ENCODE data around the gene RAMAC.

GRCh38 chr15:82951472-82952157 lies 34.4 kb upstream of the RAMAC start:
- TF ChIP-seq CTCF (conservative IDR thresholded peaks at IDR 0.05; ENCODE audit: low read depth, low read length) (no peak), CEBPB (IDR thresholded peaks at IDR 0.05; ENCODE audit: low read depth, low read length) (no peak), NFE2L2 (IDR thresholded peaks at IDR 0.05; ENCODE audit: low read depth, low read length) (no peak), RFX5 (IDR thresholded peaks at IDR 0.05; ENCODE audit: low read depth, low read length) (no peak), MAZ (IDR thresholded peaks at IDR 0.05; ENCODE audit: borderline replicate concordance, low read depth, low read length) (no peak), POLR2A (IDR thresholded peaks at IDR 0.05; ENCODE audit: low read depth, low read length) (no peak), FOS (IDR thresholded peaks at IDR 0.05; ENCODE audit: low read depth, low read length) (no peak), RCOR1 (IDR thresholded peaks at IDR 0.05; ENCODE audit: insufficient replicate concordance, low read length) (no peak), RAD21 (IDR thresholded peaks at IDR 0.05; ENCODE audit: low read length) (no peak), BHLHE40 (IDR thresholded peaks at IDR 0.05; ENCODE audit: low read depth, low read length) (no peak), USF2 (IDR thresholded peaks at IDR 0.05; ENCODE audit: low read depth, low read length) (no peak), MXI1 (IDR thresholded peaks at IDR 0.05; ENCODE audit: borderline replicate concordance, low read depth, low read length) (no peak)
- TF ChIP-seq, protein P1, sequence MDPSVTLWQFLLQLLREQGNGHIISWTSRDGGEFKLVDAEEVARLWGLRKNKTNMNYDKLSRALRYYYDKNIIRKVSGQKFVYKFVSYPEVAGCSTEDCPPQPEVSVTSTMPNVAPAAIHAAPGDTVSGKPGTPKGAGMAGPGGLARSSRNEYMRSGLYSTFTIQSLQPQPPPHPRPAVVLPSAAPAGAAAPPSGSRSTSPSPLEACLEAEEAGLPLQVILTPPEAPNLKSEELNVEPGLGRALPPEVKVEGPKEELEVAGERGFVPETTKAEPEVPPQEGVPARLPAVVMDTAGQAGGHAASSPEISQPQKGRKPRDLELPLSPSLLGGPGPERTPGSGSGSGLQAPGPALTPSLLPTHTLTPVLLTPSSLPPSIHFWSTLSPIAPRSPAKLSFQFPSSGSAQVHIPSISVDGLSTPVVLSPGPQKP (IDR thresholded peaks at IDR 0.05; ENCODE audit: borderline replicate concordance, low read depth, low read length) = no peak
